Sigmoid colon (tissue), 7 donors: Measurements from ENCODE around the gene LHX1. TPM values are rescaled to one million over a fixed set of nuclear protein-coding genes. Genes with fewer than 3 reads are reported as not detected.

Experiments used
- DNase-seq: peaks from one replicate; pipeline ENCODE4 v3.0.0-alpha.2; 2019
- H3K27ac ChIP-seq, 4 donors: fragments of 200-600 bp; sonication (generic); one replicate each; pipeline ENCODE4 v1.5.1; 2016 to 2019; ENCODE audit warnings: mild to moderate bottlenecking in 1 of 4
- H3K27me3 ChIP-seq, 3 donors: fragments of 200-600 bp; sonication (generic); one replicate each; pipeline ENCODE4 v1.5.1; 2019; ENCODE audit warnings: mild to moderate bottlenecking in 1 of 3
- H3K36me3 ChIP-seq, 4 donors: fragments of 200-600 bp; sonication (generic); one replicate each; pipeline ENCODE4 v1.5.1; 2016 to 2019
- H3K4me1 ChIP-seq, 4 donors: fragments of 200-600 bp; sonication (generic); one replicate each; pipeline ENCODE4 v1.5.1; 2017 to 2019
- H3K4me3 ChIP-seq, 4 donors: fragments of 200-600 bp; sonication (generic); one replicate each; pipeline ENCODE4 v1.5.1; 2017 to 2019; ENCODE audit warnings: mild to moderate bottlenecking in 2 of 4, moderate library complexity in 1 of 4
- H3K9me3 ChIP-seq, 4 donors: fragments of 200-600 bp in 3 of 4; sonication (generic) in 3 of 4; one replicate each; pipeline versions ENCODE4 v1.5.1 to v1.6.1; 2013 to 2019
- EP300 ChIP-seq, 4 donors: sonication (generic); formaldehyde crosslinking; IDR thresholded peaks; one replicate each; pipeline ENCODE4 v1.6.1; 2017; ENCODE audit warnings: antibody characterized with exemption in 4 of 4
- POLR2A ChIP-seq, 2 donors: fragments of 450-650 bp; IDR thresholded peaks; one replicate each; pipeline ENCODE4 v1.6.1; 2016; ENCODE audit warnings: antibody characterized with exemption in 2 of 2, mild to moderate bottlenecking in 2 of 2, moderate library complexity in 2 of 2
- POLR2AphosphoS5 ChIP-seq, 4 donors: sonication (generic); formaldehyde crosslinking; IDR thresholded peaks; one replicate each; pipeline ENCODE4 v1.6.1; 2017; ENCODE audit warnings: antibody characterized with exemption in 4 of 4
- WGBS, 2 donors: extraction: QIAGEN DNeasy Blood & Tissue Kit; methylation state at CpG; one replicate each; pipeline ENCODE4 v1.1.7; 2013; 5-methylcytosine and 5-hydroxymethylcytosine counted together
- intact Hi-C: fragments of 100-400 bp; cut with DNase I; formaldehyde crosslinking; loops from one replicate; pipeline ENCODE4 v1.15.1; 2023
- polyA plus RNA-seq, 3 donors: library from polyadenylated mRNA; stranded (reverse); fragments of 200-250 nt; gene quantifications; one replicate each; pipeline ENCODE4 v1.2.3, GENCODE V29; 2013
- total RNA-seq, 4 donors: library from RNA; depleted of rRNA; stranded (reverse); fragments of >200 nt; gene quantifications; one replicate each; pipeline ENCODE4 v1.1.0, GENCODE V29; 2016
- TF ChIP-seq, protein P1 (sequence below), 4 experiments: fragments of 450-650 bp in 3 of 4; fragments of 200-600 bp in 1 of 4; IDR thresholded peaks; one replicate each; pipeline ENCODE4 v1.5.1; 2016 to 2019; ENCODE audit warnings: antibody characterized with exemption in 4 of 4, mild to moderate bottlenecking in 3 of 4, moderate library complexity in 2 of 4
- donor health status: healthy with polysubstance abuse.
- donor health status: Bipolar disorder and iron deficiency.
- donor health status: healthy.

The LHX1 gene
- total and polyA plus RNA-seq, 7 donors: not detected

DNA sequence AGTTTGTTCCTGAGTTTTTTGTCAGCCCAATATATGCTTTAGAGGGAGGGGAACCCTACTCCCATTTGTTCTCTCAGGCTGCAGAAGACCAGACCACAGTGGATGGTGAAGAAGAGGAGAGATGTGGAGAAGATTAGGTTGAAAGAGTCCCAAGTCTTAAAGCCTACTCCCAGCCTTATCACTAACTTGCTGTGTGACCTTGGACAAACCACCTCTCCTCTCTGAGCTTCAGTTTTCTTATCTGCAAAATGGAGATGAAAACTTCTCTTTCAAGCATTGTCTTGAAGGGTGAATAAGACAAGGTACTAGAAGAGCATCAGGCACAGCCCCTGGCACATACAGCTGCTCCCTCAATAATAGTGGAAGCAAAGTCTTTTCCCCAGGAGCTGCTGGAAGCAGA lies 15.1 kb upstream of the LHX1 start:
- H3K27me3 ChIP-seq: peaks cover 10 to 69% (median 35%) of the 10 kb centered on the region in 3 donors
- H3K9me3 ChIP-seq: no peaks in the 10 kb centered on the region
- H3K36me3 ChIP-seq: no peaks in the 10 kb centered on the region

DNA sequence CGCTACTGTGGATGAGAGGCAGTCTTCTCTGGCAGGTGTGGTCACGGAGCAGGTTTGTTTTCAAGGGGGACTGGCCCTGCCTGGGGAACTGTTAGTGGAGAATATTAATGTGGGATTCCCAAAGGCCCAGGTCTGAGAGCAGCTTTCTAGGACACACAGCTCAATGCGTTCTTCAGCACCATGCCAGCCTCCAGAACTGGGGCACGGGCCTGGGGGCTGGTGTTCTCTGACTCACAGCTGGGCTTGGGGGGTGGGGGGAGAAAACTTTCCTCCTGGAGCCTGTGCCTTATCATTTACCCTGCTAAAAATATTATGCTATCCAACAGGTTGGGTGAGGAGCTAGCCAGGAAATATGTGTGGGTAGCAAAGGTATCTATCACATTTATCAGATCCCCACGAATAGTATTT lies 13.5 kb upstream of the LHX1 start:
- 83% methylated on average over 5 of the region's 5 CpGs for WGBS, 2 donors

More for the DNA sequence above, 15.1 kb upstream of the LHX1 start:
- intact Hi-C loops: no loop called here
- TF ChIP-seq POLR2AphosphoS5 (IDR thresholded peaks at IDR 0.05) (no peak), POLR2A (IDR thresholded peaks at IDR 0.05) (no peak)
- TF ChIP-seq, protein P1, sequence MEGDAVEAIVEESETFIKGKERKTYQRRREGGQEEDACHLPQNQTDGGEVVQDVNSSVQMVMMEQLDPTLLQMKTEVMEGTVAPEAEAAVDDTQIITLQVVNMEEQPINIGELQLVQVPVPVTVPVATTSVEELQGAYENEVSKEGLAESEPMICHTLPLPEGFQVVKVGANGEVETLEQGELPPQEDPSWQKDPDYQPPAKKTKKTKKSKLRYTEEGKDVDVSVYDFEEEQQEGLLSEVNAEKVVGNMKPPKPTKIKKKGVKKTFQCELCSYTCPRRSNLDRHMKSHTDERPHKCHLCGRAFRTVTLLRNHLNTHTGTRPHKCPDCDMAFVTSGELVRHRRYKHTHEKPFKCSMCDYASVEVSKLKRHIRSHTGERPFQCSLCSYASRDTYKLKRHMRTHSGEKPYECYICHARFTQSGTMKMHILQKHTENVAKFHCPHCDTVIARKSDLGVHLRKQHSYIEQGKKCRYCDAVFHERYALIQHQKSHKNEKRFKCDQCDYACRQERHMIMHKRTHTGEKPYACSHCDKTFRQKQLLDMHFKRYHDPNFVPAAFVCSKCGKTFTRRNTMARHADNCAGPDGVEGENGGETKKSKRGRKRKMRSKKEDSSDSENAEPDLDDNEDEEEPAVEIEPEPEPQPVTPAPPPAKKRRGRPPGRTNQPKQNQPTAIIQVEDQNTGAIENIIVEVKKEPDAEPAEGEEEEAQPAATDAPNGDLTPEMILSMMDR (IDR thresholded peaks at IDR 0.05): no peak
- DNase-seq: no peak
- H3K4me1 ChIP-seq: no peaks in the 10 kb centered on the region
- no peak overlapping the region for H3K27ac ChIP-seq
- no peak overlapping the region for H3K4me3 ChIP-seq

DNA sequence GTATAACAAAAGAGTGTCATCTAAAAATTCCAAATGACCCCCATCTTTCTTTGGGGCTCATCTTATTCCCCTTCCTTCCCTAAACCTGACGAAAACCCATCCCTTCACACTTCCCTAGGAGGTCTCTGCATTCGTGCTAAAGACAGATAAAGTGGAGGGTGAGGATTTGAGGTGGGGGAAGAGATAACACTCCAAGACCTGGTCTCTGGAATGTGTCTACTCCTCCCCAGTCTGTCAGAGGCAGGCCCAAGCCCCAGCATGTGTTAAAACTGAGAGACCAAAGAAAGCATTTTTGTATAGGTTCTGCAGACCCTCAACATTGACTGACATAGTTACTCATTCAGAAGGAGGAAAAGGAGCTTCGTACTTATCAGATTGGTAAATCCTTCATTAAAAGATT lies 11.0 kb upstream of the LHX1 start:
- no peak for DNase-seq
- H3K27me3 ChIP-seq: peaks cover 36 to 77% (median 65%) of the 10 kb centered on the region in 3 donors
- H3K4me3 ChIP-seq: no peak overlapping the region
- TF ChIP-seq POLR2AphosphoS5 (IDR thresholded peaks at IDR 0.05) (no peak), EP300 (IDR thresholded peaks at IDR 0.05) (no peak), POLR2A (IDR thresholded peaks at IDR 0.05) (no peak)
- TF ChIP-seq, protein P1 (IDR thresholded peaks at IDR 0.05): no peak
- intact Hi-C loops: no loop called here
- H3K9me3 ChIP-seq: no peaks in the 10 kb centered on the region
- no peaks in the 10 kb centered on the region for H3K4me1 ChIP-seq
- H3K36me3 ChIP-seq: no peaks in the 10 kb centered on the region
- WGBS, 2 donors: 88 to 89% methylated on average over 3 of the region's 3 CpGs
- no peak overlapping the region for H3K27ac ChIP-seq

More for the DNA sequence above, 13.5 kb upstream of the LHX1 start:
- H3K27ac ChIP-seq: no peak overlapping the region
- no peaks in the 10 kb centered on the region for H3K36me3 ChIP-seq
- intact Hi-C loops: no loop called here
- DNase-seq: no peak
- no peaks in the 10 kb centered on the region for H3K9me3 ChIP-seq
- peaks cover 16 to 77% (median 50%) of the 10 kb centered on the region in 3 donors for H3K27me3 ChIP-seq
- H3K4me1 ChIP-seq: no peaks in the 10 kb centered on the region
- TF ChIP-seq, protein P1 (IDR thresholded peaks at IDR 0.05): no peak
- TF ChIP-seq EP300 (IDR thresholded peaks at IDR 0.05) (no peak), POLR2AphosphoS5 (IDR thresholded peaks at IDR 0.05) (no peak)
- H3K4me3 ChIP-seq: no peak overlapping the region

DNA sequence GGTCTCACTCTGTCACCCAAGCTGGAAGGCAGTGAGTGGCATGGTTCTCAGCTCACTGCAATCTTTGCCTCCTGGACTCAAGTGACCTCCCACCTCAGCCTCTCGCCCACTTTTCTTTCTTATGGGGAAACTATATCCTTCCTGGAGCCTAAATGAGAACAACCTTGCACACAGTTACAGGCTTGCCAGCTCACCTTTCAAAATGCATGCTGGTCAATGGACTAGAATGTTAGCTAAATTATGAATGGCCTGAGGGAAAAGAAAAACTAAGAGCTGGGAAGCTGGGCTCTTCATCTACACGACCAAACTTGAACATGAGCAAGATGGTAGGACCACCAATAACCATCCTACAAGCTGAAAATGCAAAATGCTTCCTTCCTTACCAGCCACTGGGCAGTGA lies 10.6 kb upstream of the LHX1 start:
- 82 to 84% methylated on average over 2 of the region's 2 CpGs for WGBS, 2 donors
- TF ChIP-seq POLR2A (IDR thresholded peaks at IDR 0.05): no peak
- no peak for TF ChIP-seq EP300 (IDR thresholded peaks at IDR 0.05)
- no peak for TF ChIP-seq POLR2AphosphoS5 (IDR thresholded peaks at IDR 0.05)
- TF ChIP-seq, protein P1 (IDR thresholded peaks at IDR 0.05): no peak
- peaks cover 41 to 77% (median 65%) of the 10 kb centered on the region in 3 donors for H3K27me3 ChIP-seq
- no peak overlapping the region for H3K27ac ChIP-seq
- intact Hi-C loops: no loop called here
- no peak for DNase-seq
- peaks cover 0 to 4% (median 3%) of the 10 kb centered on the region in 4 donors for H3K4me1 ChIP-seq
- no peaks in the 10 kb centered on the region for H3K36me3 ChIP-seq
- no peak overlapping the region for H3K4me3 ChIP-seq
- H3K9me3 ChIP-seq: no peaks in the 10 kb centered on the region
